HCT116 (cell line): ENCODE measurements around the gene ZSCAN30. TPM values are rescaled to one million over a fixed set of nuclear protein-coding genes. Genes with fewer than 3 reads are reported as not detected.

Source experiments
- ATAC-seq: fragments of 200-7000 bp; cut with Tn5 transposase; 2 replicates; pipeline ENCODE4 v1.9.1; 2020; ENCODE audit warnings: mild to moderate bottlenecking, moderate library complexity
- BruUV-seq: library from RNA; stranded (reverse); fragments of 400-500 nt; replicated peaks from 2 replicates; lab custom pipeline; 2021; lab: Mats Ljungman, UMichigan
- CTCF ChIA-PET: fragments of 300-600 bp; sonication (Branson Sonifier 250); formaldehyde crosslinking; loops from one replicate; lab custom pipeline; 2021; ENCODE audit warnings: antibody characterized with exemption; lab: Charles Lee
- POLR2A ChIA-PET: fragments of 300-600, 350-600 bp; sonication (Branson Sonifier 250); formaldehyde crosslinking; loops from one replicate; lab custom pipeline; 2021; ENCODE audit warnings: antibody characterized with exemption; lab: Charles Lee
- RAD21 ChIA-PET, 2 experiments: fragments of 300-600 bp; sonication (Branson Sonifier 250); formaldehyde crosslinking; loops; one replicate each; lab custom pipeline; 2023; ENCODE audit warnings: low total read pairs in 2 of 2; ENCODE audit not compliant: uncharacterized antibody in 2 of 2, unreplicated experiment in 2 of 2, low non-redundant PET in 1 of 2; lab: Charles Lee
- DNase-seq: peaks from one replicate; pipeline ENCODE4 v3.0.0-alpha.2; 2010; ENCODE audit warnings: low read depth, low spot score
- H2AFZ ChIP-seq: fragments of 200-600 bp; shearing (Covaris generic), sonication (generic); 2 replicates; pipeline ENCODE4 v1.6.1; 2017; ENCODE audit warnings: low read depth, mixed run types, mixed read lengths, antibody characterized with exemption, low read length; ENCODE audit not compliant: poor library complexity, severe bottlenecking
- H3K27ac ChIP-seq: 2 replicates; pipeline ENCODE4 v1.5.1; 2012; ENCODE audit warnings: low read depth, low read length
- H3K27me3 ChIP-seq: fragments of 200-600 bp; sonication (generic); 2 replicates; pipeline ENCODE4 v1.6.1; 2016; ENCODE audit warnings: mixed run types, low read length, mixed read lengths; ENCODE audit not compliant: insufficient read depth
- H3K36me3 ChIP-seq, 2 experiments: fragments of 200-500 bp in 1 of 2; fragments of 200-600 bp in 1 of 2; sonication (Bioruptor generic) in 1 of 2; sonication (generic) in 1 of 2; 2 replicates each; pipeline versions ENCODE4 v1.5.1 to v1.6.1; 2014 to 2016; ENCODE audit warnings: low read length in 2 of 2, inconsistent platforms in 1 of 2, mixed read lengths in 1 of 2, mixed run types in 1 of 2; ENCODE audit not compliant: insufficient read depth in 2 of 2, control insufficient read depth in 1 of 2
- H3K4me1 ChIP-seq, 2 experiments: fragments of 200-600 bp in 1 of 2; sonication (generic) in 1 of 2; 2 replicates each; pipeline versions ENCODE4 v1.5.1 to v1.6.1; 2012 to 2017; ENCODE audit warnings: low read length in 2 of 2, inconsistent platforms in 1 of 2, mild to moderate bottlenecking in 1 of 2, mixed read lengths in 1 of 2, mixed run types in 1 of 2, moderate library complexity in 1 of 2; ENCODE audit not compliant: insufficient read depth in 2 of 2, control insufficient read depth in 1 of 2
- H3K4me2 ChIP-seq: fragments of 200-600 bp; sonication (generic); 2 replicates; pipeline ENCODE4 v1.6.1; 2017; ENCODE audit warnings: mixed run types, low read length, mixed read lengths
- H3K4me3 ChIP-seq, 2 experiments: fragments of 200-600 bp in 1 of 2; sonication (generic) in 1 of 2; replicated peaks in 1 of 2; 2 replicates each; pipeline ENCODE4 v1.5.1; 2011 to 2016; ENCODE audit warnings: low read length in 2 of 2, control low read depth in 1 of 2, low read depth in 1 of 2, mild to moderate bottlenecking in 1 of 2, mixed read lengths in 1 of 2, mixed run types in 1 of 2
- H3K79me2 ChIP-seq: fragments of 200-600 bp; sonication (generic); 2 replicates; pipeline ENCODE4 v1.6.1; 2017; ENCODE audit warnings: mild to moderate bottlenecking, mixed run types, low read length, moderate library complexity, mixed read lengths; ENCODE audit not compliant: insufficient read depth
- H3K9ac ChIP-seq: fragments of 200-600 bp; sonication (generic); 2 replicates; pipeline ENCODE4 v1.6.1; 2016; ENCODE audit warnings: low read length, mixed read lengths
- H3K9me2 ChIP-seq: fragments of 200-600 bp; sonication (generic), shearing (Covaris generic); 2 replicates; pipeline ENCODE4 v1.6.1; 2017; ENCODE audit warnings: mixed run types, mild to moderate bottlenecking, moderate library complexity; ENCODE audit not compliant: insufficient read depth
- H3K9me3 ChIP-seq, 2 experiments: fragments of 200-500 bp in 1 of 2; fragments of 200-600 bp in 1 of 2; sonication (Bioruptor generic) in 1 of 2; sonication (generic) in 1 of 2; 2 replicates each; pipeline ENCODE4 v1.6.1; 2014 to 2017; ENCODE audit warnings: low read length in 2 of 2, mixed read lengths in 2 of 2, inconsistent platforms in 1 of 2, low read depth in 1 of 2, mild to moderate bottlenecking in 1 of 2, mixed run types in 1 of 2, moderate library complexity in 1 of 2; ENCODE audit not compliant: control insufficient read depth in 1 of 2, insufficient read depth in 1 of 2
- H4K20me1 ChIP-seq: fragments of 200-600 bp; sonication (generic), shearing (Covaris generic); 2 replicates; pipeline ENCODE4 v1.6.1; 2017; ENCODE audit warnings: mixed run types, mild to moderate bottlenecking, moderate library complexity; ENCODE audit not compliant: insufficient read depth
- ATF3 ChIP-seq: IDR thresholded peaks from 2 replicates; pipeline ENCODE4 v1.6.1; 2012
- CEBPB ChIP-seq: IDR thresholded peaks from 2 replicates; pipeline ENCODE4 v1.6.1; 2012; ENCODE audit warnings: low read depth
- CTCF ChIP-seq, 3 experiments: fragments of 200-600 bp in 1 of 3; sonication (generic) in 1 of 3; IDR thresholded peaks in 2 of 3; conservative IDR thresholded peaks in 1 of 3; 2 replicates each; pipeline ENCODE4 v1.5.1; 2012 to 2017; ENCODE audit warnings: low read depth in 2 of 3, low read length in 2 of 3, antibody characterized with exemption in 1 of 3, borderline replicate concordance in 1 of 3, control low read depth in 1 of 3, mild to moderate bottlenecking in 1 of 3, mixed read lengths in 1 of 3, mixed run types in 1 of 3, moderate library complexity in 1 of 3; ENCODE audit not compliant: insufficient read depth in 1 of 3
- EGR1 ChIP-seq: IDR thresholded peaks from 2 replicates; pipeline ENCODE4 v1.6.1; 2012; ENCODE audit warnings: low read depth
- ELF1 ChIP-seq: IDR thresholded peaks from 2 replicates; pipeline ENCODE4 v1.6.1; 2012; ENCODE audit warnings: low read depth, borderline replicate concordance
- EZH2 ChIP-seq: fragments of 200-600 bp; sonication (generic); IDR thresholded peaks from 2 replicates; pipeline ENCODE4 v1.6.1; 2017; ENCODE audit warnings: antibody characterized with exemption, mixed run types
- EZH2phosphoT487 ChIP-seq: fragments of 200-600 bp; IDR thresholded peaks from 2 replicates; pipeline ENCODE4 v1.6.1; 2018; ENCODE audit warnings: antibody characterized with exemption, borderline replicate concordance
- FOSL1 ChIP-seq: IDR thresholded peaks from 2 replicates; pipeline ENCODE4 v1.6.1; 2012; ENCODE audit warnings: low read depth
- JUND ChIP-seq: IDR thresholded peaks from 2 replicates; pipeline ENCODE4 v1.6.1; 2012
- MAX ChIP-seq: IDR thresholded peaks from 2 replicates; pipeline ENCODE4 v1.6.1; 2012
- POLR2AphosphoS5 ChIP-seq: IDR thresholded peaks from 2 replicates; pipeline ENCODE4 v1.6.1; 2011; ENCODE audit warnings: mild to moderate bottlenecking, low read depth, low read length, moderate library complexity
- RAD21 ChIP-seq: IDR thresholded peaks from 2 replicates; pipeline ENCODE4 v1.6.1; 2012; ENCODE audit warnings: low read depth, mild to moderate bottlenecking
- SP1 ChIP-seq: IDR thresholded peaks from 2 replicates; pipeline ENCODE4 v1.6.1; 2012; ENCODE audit warnings: low read depth
- SRF ChIP-seq: IDR thresholded peaks from 2 replicates; pipeline ENCODE4 v1.6.1; 2012; ENCODE audit warnings: low read depth
- TCF7L2 ChIP-seq: IDR thresholded peaks from 2 replicates; pipeline ENCODE4 v1.7.0; 2011; ENCODE audit warnings: borderline replicate concordance, inconsistent platforms; ENCODE audit not compliant: insufficient read depth, insufficient read length; ENCODE audit errors: extremely low read depth
- ZBTB33 ChIP-seq: IDR thresholded peaks from 2 replicates; pipeline ENCODE4 v1.6.1; 2011; ENCODE audit warnings: mild to moderate bottlenecking, low read length, moderate library complexity; ENCODE audit not compliant: insufficient replicate concordance; ENCODE audit errors: extremely low read depth
- ZNF274 ChIP-seq: fragments of 200-500 bp; sonication (Bioruptor generic); IDR thresholded peaks from 2 replicates; pipeline ENCODE4 v1.6.1; 2014; ENCODE audit warnings: mild to moderate bottlenecking, low read depth, low read length, inconsistent platforms
- intact Hi-C: fragments of 100-400 bp; cut with micrococcal nuclease; formaldehyde crosslinking; loops from 2 replicates; pipeline ENCODE4 v1.10.0; 2022
- total RNA-seq: library from RNA; stranded (reverse); gene quantifications from one replicate; pipeline ENCODE4 v1.2.1, GENCODE V29; 2021; ENCODE audit not compliant: unreplicated experiment

The ZSCAN30 gene
- total RNA-seq, 1 experiment from 2014 or later = 11.5 TPM

- H3K4me2 ChIP-seq = no peak overlapping the region
- H3K9ac ChIP-seq = no peak overlapping the region
- no peaks in the 10 kb centered on the region for H4K20me1 ChIP-seq
- ChIA-PET CTCF (no interaction called here), RAD21 (interaction anchor here in 1 of 2 experiments (0.7 kb wide), 1 partner anchor 255 kb away, joined by 4 read pairs; no protein-coding TSS in a partner anchor), POLR2A (no interaction called here)
- DNase-seq (no peak), ATAC-seq (no peak)
- peaks cover 0 to 23% of the 10 kb centered on the region in 2 experiments; a peak in 2 of 4 replicates for H3K9me3 ChIP-seq
- no peak overlapping the region for H2AFZ ChIP-seq
- H3K27ac ChIP-seq = no peak overlapping the region
- BruUV-seq = no TSS peak
- H3K4me3 ChIP-seq = no peak overlapping the region
- peaks cover 10% of the 10 kb centered on the region for H3K79me2 ChIP-seq
- peaks cover 52 to 82% of the 10 kb centered on the region in 2 experiments for H3K36me3 ChIP-seq
- no peaks in the 10 kb centered on the region for H3K9me2 ChIP-seq
- H3K27me3 ChIP-seq = no peaks in the 10 kb centered on the region
- peaks cover 0 to 4% of the 10 kb centered on the region in 2 experiments; a peak in 1 of 4 replicates for H3K4me1 ChIP-seq
- intact Hi-C loops = no loop called here
- TF ChIP-seq MAX = no peak
- TF ChIP-seq ELF1 = no peak
- TF ChIP-seq POLR2AphosphoS5 = no peak
- no peak for TF ChIP-seq RAD21
- no peak for TF ChIP-seq CEBPB
- no peak for TF ChIP-seq EZH2phosphoT487
- no peak for TF ChIP-seq CTCF (IDR thresholded peaks at IDR 0.05 in 2 of 3, conservative IDR thresholded peaks at IDR 0.05 in 1 of 3; ENCODE audit: borderline replicate concordance in 1 of 3, insufficient read depth in 1 of 3, low read depth in 2 of 3, low read length in 2 of 3)
- no peak for TF ChIP-seq ZBTB33
- no peak for TF ChIP-seq SRF
- no peak for TF ChIP-seq SP1
- no peak for TF ChIP-seq EGR1
- no peak for TF ChIP-seq ATF3
- no peak for TF ChIP-seq EZH2
- no peak for TF ChIP-seq ZNF274
- no peak for TF ChIP-seq JUND
- TF ChIP-seq FOSL1 = no peak
- no peak for TF ChIP-seq TCF7L2
These were observed 43.2 kb downstream of the ZSCAN30 start for GRCh38 chr18:35246831-35247230.
